ELF-1 (cell line): ENCODE results near the gene MSI2.

Experiments
- DNase-seq: peaks from one replicate; pipeline ENCODE4 v3.0.0-alpha.2; 2016; ENCODE audit warnings: low read depth, low spot score

The MSI2 gene

GRCh38 chr17:57315061-57316015 lies 59.0 kb downstream of the MSI2 start:
- DNase-seq = peak; percentile 56

DNA sequence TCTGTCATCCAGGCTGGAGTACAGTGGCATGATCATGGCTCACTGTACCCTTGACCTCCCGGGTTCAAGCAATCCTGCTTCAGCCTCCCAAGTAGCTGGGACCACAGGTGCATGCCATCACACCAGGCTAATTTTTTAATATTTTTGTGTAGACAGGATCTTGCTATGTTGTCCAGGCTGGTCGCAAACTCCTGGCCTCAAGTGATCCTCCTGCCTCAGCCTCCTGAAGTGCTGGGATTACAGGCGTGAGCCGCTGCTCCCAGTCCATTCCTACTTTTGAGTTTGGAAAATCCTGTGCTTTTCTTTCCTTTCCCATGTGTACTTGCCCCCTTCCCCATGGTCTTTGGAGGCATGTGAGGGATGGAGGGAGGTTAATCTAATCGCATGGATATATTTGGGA lies 60.0 kb downstream of the MSI2 start:
- DNase-seq = no peak

- no peak for DNase-seq
Observed at GRCh38 chr17:57317079-57317478, 60.8 kb downstream of the MSI2 start.

DNA sequence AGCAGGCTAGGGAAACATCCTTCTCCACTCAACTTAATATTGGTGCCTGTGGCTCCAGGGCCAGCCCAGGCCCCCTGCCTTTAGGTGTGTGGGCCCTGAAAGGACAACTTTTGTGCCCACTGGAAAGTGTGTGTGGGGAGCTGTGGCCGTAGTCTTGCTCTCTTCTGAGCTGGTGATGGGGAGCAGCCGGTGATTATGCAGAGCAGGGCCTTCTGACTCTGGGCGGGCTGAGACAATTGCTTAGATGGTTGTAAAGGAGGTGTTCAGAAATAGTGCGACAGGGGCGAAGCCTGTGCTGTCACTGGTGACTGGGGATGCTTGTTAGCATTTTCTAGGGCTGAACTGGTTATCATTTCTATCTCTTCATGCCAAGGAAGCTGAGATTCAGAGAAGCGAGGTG lies 62.6 kb downstream of the MSI2 start:
- no peak for DNase-seq

DNA sequence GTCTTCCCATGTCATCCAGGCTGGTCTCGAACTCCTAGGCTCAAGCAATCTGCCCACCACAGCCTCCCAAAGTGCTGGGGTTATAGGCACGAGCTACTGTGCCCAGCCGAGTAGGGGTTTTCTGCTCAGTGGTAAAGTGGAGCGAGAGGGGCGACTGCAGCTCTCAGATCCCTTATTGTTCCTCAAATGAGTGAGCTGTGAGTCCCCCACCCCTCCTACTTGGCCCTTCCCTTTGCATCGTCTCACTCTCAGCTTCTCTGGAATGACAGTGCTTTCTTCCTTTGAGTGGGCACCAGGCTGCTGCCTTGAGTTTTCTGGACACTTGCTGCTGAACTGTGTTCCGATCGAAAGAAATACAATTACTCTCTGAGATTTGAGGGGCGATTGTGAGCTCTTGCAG lies 63.5 kb downstream of the MSI2 start:
- DNase-seq = no peak

DNA sequence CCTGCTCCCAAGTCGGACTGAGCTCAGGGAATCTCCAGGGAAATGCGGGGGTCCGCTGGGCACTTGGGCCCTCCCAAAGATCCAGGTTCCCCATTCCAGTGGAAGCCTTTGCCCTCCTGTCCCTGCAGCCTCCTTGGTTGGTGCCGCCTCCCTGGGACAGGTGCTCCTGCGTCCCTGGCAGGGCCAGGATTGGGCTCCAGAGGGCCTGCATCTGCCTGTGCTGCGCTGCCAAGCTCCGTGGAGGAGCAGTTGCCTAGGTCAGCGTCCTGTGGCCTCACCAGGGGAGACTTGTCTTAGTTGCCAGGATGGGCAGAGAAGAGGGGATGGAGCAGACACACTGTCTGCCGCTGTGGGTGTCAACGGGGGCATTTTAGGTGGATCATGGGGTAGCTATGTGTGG lies 67.1 kb downstream of the MSI2 start:
- no peak for DNase-seq

GRCh38 chr17:57324060-57324459 lies 67.7 kb downstream of the MSI2 start:
- no peak for DNase-seq

GRCh38 chr17:57324631-57325030 lies 68.3 kb downstream of the MSI2 start:
- DNase-seq = no peak

DNA sequence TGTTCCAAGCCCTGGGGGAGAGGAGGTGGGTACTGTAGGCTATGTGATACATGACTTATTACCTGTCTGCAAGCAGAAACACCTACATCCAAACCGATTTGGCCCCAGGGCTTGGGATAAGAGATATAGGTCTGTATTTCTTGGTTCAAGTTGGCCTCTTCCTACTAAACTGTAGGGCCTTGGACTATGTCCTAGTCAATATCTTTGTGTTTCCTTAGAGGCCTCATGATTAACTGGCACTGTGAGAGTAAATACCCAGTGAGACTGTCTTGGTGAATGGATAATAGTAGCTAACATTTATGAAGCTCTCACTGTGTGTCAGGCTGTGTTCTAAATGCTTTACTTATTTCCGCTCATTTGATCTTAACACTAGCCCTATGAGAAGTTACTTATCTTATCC lies 70.0 kb downstream of the MSI2 start:
- no peak for DNase-seq

- no peak for DNase-seq
Observed at GRCh38 chr17:57326764-57327163, 70.4 kb downstream of the MSI2 start.

- DNase-seq = no peak
Observed at GRCh38 chr17:57327176-57327970, 71.0 kb downstream of the MSI2 start.

- DNase-seq = no peak
Observed at GRCh38 chr17:57328109-57328882, 72.0 kb downstream of the MSI2 start.

DNA sequence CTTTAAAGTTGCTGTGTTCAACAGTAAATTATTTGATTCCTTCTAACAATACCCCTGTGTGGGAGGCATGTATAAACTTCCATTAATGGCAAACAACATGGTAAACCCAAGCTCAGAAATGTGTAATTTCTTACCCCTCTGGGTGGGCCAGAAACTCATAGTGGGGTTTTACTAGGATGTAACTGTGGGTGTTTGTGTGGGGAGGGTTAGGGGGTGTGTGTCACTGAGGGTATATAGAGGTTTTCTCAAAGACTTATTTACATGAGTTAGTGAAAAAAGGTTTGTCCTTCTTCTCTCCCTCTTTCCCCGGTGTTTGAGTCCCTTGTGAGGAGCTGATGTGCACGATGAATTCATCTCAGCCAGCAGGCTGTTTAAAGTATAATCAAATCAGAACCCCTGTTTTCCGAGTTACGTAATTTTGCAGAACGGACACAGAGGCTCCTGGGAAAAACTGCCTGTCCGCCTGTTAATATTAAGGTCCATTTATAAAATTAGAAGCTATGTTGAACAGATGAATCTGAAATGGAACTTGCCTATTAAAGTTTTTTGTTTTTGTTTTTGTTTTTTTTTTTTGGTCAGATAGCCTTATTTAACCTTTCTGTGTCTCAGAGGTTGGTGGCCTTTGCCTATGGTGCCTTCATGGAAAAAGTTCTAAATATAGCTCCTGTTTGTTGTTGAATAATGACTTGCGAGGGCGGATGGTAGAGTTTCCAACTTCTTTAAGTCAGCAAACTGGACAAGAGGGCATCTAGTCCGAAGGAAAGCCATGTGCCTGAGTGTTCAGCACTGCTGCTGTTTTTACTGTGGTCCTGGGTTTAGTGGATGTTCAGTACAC lies 73.3 kb downstream of the MSI2 start:
- DNase-seq = no peak

- no peak for DNase-seq
Observed at GRCh38 chr17:57330587-57330986, 74.3 kb downstream of the MSI2 start.

DNA sequence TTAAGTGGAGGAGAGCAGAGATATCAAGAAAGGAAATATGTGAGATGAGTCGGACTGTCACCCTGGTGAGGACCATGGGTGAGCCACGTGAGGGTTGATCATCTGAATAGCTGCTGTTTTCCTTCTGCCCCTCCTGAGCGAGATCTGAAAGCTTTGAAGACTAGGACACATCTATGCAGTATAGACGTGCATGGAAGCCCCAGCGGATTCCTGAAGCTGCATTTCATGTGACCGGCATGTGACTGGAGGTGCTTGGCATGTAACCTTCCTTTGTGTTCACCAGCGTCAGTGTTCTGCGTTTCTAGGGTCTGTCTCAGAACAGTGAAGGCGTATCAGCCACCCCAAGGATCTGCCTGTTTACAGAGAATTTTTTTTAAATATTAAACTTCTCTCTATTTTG lies 75.1 kb downstream of the MSI2 start:
- DNase-seq = no peak

- DNase-seq = no peak
Observed at GRCh38 chr17:57332501-57332900, 76.2 kb downstream of the MSI2 start.

DNA sequence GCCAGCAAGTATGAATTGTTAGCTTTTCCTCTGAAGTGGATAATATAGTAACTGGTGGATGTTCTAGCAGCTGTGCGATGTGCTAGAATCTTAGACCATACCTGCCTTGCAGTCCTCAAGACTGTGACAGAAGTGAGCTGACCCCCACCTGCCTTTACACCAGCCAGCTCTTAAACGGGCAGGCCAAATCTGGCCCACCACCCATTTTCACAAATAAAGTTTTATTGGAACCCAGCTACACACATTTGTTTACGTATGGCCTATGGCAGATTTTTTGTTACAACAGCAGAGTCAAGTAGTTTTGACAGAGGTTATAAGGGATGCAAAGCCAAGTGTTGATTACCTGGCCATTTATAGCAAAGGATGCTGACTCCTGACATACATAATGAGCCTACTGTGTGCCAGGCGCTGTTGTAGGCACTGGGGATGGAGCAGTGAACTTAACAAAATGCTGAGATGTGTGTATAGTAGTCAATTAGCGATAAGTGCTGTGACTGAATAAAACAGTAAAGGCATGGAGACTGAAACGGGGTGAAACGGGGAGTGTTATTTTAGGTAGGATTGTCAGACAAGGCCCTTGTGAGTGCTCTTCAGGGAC lies 79.0 kb downstream of the MSI2 start:
- DNase-seq = no peak

DNA sequence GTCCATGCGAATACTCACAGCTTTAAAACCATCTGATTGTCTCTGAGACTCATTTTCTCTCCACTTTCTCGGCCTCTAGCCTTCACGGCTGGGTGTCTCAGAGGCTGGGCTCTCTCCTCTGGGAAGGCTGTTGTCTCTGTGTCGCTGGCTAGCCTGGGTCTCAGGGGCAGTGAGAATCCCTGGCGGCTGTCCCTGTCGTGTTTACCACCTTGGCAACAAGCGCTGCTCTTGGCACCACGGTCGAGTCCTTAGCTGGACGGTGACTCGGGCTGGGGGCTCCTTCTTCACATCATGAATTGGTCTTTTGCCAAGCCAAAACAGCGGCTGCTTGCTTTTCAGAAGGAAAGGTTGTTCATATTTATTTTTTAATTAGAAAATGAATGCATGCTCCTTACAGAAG lies 81.1 kb downstream of the MSI2 start:
- no peak for DNase-seq

- DNase-seq = peak; percentile 37
Observed at GRCh38 chr17:57338257-57338914, 82.1 kb downstream of the MSI2 start.
